HG02623 (cell line): ENCODE results near the gene TRIM73.
"Not testable (repeated sequence)": the region's sequence is repeated elsewhere in the genome, so short reads cannot be mapped to it uniquely, and the experiment has no call there.

Source experiments
- ATAC-seq: cut with Tn5 transposase; IDR thresholded peaks from one replicate; pipeline ENCODE4 v1.9.1; 2021; ENCODE audit warnings: moderate library complexity; ENCODE audit not compliant: unreplicated experiment

The TRIM73 gene

DNA sequence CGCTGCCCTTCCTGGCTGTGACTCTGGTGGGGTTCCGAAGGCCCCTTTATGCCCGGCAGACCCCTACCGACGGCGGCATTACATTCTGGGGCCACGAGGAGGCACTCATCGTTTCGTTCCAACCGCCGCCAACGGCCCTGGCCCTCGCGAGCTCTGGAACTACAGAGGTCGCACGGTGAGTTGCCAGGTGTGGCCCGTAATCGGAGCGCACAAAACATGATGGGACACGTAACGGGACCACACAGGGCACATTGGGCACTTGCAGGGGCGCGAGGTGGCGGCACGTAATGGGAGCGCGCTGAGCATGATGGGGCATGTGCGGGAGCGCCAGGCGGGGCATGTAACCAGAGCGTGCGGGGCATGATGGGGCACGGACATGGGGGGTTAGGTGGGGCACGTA lies at the start of gene TRIM73:
Gene TRIM73, plus strand, starts transcription at position 301 of the 400 bp plus-strand sequence. CDS start 3,305 bp downstream, outside the sequence.
- ATAC-seq: not testable (repeated sequence)

DNA sequence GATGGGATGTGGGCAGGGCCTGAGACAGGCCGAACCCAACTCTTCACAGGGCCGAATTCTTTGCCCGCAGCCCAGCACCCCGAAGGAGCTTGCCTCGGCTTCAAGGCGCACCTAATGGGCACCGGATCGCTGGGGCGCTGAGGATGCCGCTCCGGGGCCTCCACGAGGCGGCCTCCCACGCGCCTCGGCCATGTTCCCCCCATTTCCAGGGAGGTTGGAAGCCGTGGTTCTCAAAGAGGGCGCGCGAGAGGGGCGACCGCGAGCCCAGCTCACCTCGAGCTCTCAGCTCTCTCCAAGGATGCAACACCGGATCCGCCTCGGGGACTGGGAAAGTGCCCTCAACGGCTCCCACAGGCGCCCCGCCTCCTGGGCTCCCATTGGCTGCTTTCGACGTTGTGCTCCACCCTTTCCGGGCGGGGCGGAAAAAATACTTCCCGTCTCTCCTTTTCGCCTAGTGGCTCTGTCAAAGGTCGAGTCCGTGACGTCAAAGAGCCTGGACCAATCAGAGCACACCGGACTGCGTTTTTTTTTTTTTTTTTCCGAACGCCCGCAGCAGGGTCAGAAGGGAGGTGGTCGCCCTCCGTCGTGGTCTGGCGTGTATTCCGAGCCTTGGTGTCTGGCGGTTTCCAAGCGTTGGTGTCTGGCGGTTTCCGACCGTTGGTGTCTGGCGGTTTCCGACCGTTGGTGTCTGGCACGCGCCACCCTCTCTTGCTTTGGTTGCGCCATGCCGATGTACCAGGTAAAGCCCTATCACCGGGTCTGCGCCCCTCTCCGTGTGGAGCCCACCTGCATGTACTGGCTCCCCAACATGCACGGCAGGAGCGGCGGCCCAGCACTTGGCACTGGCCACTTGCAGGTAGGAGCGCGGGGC lies 36.5 kb upstream of the TRIM73 start:
- peak; percentile 55 for ATAC-seq

- ATAC-seq: peak; percentile 41
Observed at GRCh38 chr7:75359542-75359848, 35.9 kb upstream of the TRIM73 start.

- not testable (repeated sequence) for ATAC-seq
Observed at GRCh38 chr7:75364079-75364478, 31.4 kb upstream of the TRIM73 start.

DNA sequence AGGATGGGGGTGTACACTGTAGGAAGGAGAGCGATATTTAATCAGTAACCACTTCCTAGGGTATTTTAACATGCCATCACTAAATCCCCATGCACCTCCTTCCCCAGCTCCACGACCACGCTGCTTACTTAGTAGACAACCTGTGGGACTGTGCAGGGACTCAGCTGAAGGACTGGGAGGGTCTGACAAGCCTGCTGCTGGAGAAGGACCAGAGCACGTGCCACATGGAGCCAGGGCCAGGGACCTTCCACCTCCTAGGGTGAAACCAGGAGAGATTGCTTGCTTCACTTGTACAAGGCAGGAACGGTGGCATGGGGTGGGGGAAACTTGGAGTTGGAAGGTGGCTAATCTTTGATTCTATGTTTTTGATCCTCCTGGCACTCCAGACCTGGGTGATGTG lies 28.8 kb upstream of the TRIM73 start:
- ATAC-seq: not testable (repeated sequence)

- not testable (repeated sequence) for ATAC-seq
Observed at GRCh38 chr7:75367313-75367712, 28.1 kb upstream of the TRIM73 start.

- not testable (repeated sequence) for ATAC-seq
Observed at GRCh38 chr7:75374144-75374518, 21.3 kb upstream of the TRIM73 start.

- not testable (repeated sequence) for ATAC-seq
Observed at GRCh38 chr7:75374519-75375317, 20.7 kb upstream of the TRIM73 start.

- not testable (repeated sequence) for ATAC-seq
Observed at GRCh38 chr7:75393194-75393593, 2.2 kb upstream of the TRIM73 start.

GRCh38 chr7:75397865-75398264 lies 2.4 kb downstream of the TRIM73 start:
- ATAC-seq: not testable (repeated sequence)

DNA sequence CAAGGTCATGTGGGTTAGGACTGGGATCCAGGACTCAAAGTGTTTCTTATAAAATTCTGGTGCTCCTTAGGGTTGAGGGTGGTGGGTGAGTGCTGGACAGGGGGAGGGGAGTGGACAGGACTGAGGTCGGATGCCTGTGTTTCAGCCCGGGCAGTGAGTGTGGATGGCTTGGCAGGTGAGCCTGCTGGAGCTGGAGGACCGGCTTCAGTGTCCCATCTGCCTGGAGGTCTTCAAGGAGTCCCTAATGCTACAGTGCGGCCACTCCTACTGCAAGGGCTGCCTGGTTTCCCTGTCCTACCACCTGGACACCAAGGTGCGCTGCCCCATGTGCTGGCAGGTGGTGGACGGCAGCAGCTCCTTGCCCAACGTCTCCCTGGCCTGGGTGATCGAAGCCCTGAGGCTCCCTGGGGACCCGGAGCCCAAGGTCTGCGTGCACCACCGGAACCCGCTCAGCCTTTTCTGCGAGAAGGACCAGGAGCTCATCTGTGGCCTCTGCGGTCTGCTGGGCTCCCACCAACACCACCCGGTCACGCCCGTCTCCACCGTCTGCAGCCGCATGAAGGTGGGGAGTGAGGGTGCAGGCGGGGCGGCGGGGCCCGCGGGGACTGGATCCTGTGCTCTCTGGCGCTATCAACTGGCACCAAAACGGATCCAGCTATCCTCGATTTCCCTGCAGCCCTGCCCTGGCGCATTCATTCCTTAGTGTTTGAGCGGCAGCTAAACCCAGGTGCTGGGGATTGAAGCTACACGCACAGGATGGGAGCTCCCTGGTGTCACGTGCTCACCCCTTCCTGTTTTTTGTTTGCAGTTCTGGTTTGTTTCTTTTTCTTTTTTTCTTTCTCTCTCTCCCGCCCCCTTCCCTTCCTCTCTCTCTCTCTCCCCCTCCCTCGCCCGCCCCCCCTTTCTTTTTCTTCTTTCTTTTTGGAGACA lies 3.6 kb downstream of the TRIM73 start:
- not testable (repeated sequence) for ATAC-seq

DNA sequence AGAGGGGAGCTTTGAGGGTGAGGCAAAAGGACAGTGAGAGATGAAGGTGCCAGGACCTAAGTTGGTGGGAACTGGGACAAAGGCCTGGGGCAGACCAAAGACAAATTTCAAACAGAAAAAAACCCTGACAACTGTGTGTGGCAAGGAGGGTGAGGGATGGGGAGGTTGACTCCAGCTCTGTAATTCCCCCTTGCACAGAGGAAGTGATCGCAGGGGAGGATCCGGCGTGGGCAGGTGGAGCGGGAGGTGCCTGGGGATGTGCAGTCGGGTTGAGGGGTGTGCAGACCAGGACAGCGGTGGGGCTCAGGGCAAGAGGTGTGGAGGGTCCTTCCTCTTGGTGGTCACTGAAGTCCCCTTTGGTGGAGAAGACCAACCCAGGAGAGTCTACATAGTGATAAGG lies 5.1 kb downstream of the TRIM73 start:
- not testable (repeated sequence) for ATAC-seq

GRCh38 chr7:75403455-75404443 lies 8.3 kb downstream of the TRIM73 start:
- not testable (repeated sequence) for ATAC-seq

GRCh38 chr7:75404663-75405062 lies 9.2 kb downstream of the TRIM73 start:
- ATAC-seq: not testable (repeated sequence)

DNA sequence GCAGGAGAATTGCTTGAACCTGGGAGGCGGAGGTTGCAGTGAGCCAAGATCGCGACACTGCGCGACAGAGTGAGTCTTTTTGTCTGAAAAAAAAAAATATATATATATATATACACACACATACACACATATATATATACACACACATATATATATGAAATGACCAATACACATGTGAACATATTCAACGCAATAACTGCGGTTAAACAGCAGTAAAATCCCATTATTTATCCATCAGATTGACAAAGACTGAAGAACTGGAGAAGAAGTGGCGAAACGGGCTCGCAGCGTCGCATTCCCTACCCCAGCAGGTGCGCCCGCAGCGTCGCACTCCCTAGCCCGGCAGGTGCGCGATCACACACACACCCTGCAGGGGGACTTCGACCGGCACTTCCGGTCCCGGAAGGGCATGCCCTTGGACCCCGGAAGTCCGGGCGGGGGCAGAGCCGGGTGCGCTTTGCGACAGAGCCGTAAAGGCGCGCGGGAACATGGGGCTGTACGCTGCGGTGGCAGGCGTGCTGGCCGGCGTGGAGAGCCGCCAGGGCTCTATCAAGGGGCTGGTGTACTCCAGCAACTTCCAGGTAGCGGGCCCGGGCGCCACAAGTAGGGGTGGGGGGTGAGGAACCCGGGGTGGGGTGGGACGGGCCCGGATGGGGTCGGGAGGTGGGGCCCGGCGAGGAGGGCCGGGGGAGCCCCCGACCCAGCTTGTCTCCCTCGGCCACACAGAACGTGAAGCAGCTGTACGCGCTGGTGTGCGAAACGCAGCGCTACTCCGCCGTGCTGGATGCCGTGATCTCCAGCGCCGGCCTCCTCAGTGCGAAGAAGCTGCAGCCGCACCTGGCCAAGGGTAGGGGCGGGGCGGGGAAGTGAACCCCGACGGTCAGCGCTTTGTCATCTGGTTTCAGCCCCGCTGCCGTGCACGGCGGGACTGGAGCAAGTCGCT lies 14.7 kb downstream of the TRIM73 start:
- ATAC-seq: peak; percentile 95

DNA sequence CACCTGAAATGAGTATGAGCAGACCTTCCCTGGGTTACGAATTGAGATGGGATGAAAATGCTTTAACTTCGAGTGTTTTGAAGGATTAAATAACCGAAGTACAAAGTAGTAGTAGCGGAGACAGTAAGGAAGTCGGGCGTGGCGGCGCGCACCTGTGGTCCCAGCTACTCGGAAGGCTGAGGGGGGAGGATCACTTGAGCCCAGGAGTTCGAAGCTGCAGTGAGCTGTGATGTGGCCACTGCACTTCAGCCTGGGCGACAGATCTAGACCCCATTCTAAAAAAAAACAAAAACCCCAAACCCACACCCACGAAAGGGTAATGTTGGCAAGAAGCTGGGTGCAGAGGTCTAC lies 15.4 kb downstream of the TRIM73 start:
- peak; percentile 3 for ATAC-seq

- ATAC-seq: not testable (repeated sequence)
Observed at GRCh38 chr7:75414204-75414603, 18.8 kb downstream of the TRIM73 start.

DNA sequence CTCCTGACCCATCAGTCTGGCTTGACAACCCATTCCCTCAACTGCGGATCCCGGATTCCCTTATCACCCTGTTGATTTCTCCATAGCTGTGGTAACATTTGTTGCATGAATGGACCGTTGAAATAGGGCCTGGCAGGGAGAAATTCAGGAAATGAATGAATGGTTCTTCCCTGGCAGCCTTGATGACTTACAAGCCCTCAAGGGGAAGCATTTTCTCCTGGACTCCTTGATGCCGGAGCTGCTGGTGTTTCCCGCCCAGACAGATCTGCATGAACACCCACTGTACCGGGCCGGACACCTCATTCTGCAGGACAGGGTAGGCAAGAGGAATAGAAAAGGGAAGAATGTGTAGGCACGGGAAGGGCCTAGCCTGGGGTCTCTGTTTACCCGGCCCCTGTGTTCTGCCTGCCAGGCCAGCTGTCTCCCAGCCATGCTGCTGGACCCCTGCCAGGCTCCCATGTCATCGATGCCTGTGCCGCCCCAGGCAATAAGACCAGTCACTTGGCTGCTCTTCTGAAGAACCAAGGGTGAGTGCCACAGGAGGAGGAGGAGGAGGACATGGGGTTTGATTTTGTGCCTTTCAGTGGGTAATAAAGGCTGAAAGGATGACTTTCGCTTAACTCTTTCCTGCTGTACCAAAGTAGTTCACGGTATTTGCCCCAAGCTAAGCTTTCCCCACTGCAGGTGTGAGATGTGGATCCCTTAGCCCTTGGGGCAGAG lies 19.4 kb downstream of the TRIM73 start:
- ATAC-seq: not testable (repeated sequence)
